Activated gamma-delta T cell (primary cell): ENCODE data around the gene NCR3LG1.

Experiments used
- DNase-seq: peaks from one replicate; lab custom pipeline; 2025; lab: John Stamatoyannopoulos, UW
- total RNA-seq, 2 donors: gene quantifications; one replicate each; lab custom pipeline; 2026; lab: John Stamatoyannopoulos, UW

The NCR3LG1 gene
- total RNA-seq: 9.0 to 23.4 reads per million in 2 donors

- DNase-seq: peak; percentile 66
Observed at GRCh38 chr11:17351510-17352176, at the start of gene NCR3LG1. Gene NCR3LG1, plus strand, starts transcription at chr11:17351800. Its CDS starts 170 bp downstream, at chr11:17351970.

- DNase-seq: no peak
Observed at GRCh38 chr11:17313349-17314231, 38.0 kb upstream of the NCR3LG1 start.

- no peak for DNase-seq
Observed at GRCh38 chr11:17314232-17314547, 37.4 kb upstream of the NCR3LG1 start.

- DNase-seq: no peak
Observed at GRCh38 chr11:17314904-17315426, 36.6 kb upstream of the NCR3LG1 start.

- no peak for DNase-seq
Observed at GRCh38 chr11:17328871-17329494, 22.6 kb upstream of the NCR3LG1 start.

GRCh38 chr11:17331669-17332068 is 19.9 kb upstream of the NCR3LG1 start:
- DNase-seq: no peak

GRCh38 chr11:17333799-17334586 is 17.6 kb upstream of the NCR3LG1 start:
- no peak for DNase-seq

GRCh38 chr11:17343257-17343656 is 8.3 kb upstream of the NCR3LG1 start:
- no peak for DNase-seq

- DNase-seq: no peak
Observed at GRCh38 chr11:17343907-17344306, 7.7 kb upstream of the NCR3LG1 start.

GRCh38 chr11:17347676-17348075 is 3.9 kb upstream of the NCR3LG1 start:
- no peak for DNase-seq

- DNase-seq: no peak
Observed at GRCh38 chr11:17350455-17351171, 987 bp upstream of the NCR3LG1 start.

- DNase-seq: no peak
Observed at GRCh38 chr11:17351172-17351509, 459 bp upstream of the NCR3LG1 start.

GRCh38 chr11:17352950-17353820 is 1.6 kb downstream of the NCR3LG1 start:
- DNase-seq: peak; percentile 40

GRCh38 chr11:17353821-17354600 is 2.4 kb downstream of the NCR3LG1 start:
- DNase-seq: no peak

GRCh38 chr11:17354601-17354991 is 3.0 kb downstream of the NCR3LG1 start:
- DNase-seq: no peak

- no peak for DNase-seq
Observed at GRCh38 chr11:17366495-17366894, 14.9 kb downstream of the NCR3LG1 start.

GRCh38 chr11:17368551-17368950 is 17.0 kb downstream of the NCR3LG1 start:
- no peak for DNase-seq

GRCh38 chr11:17369094-17369493 is 17.5 kb downstream of the NCR3LG1 start:
- DNase-seq: no peak

GRCh38 chr11:17369684-17370243 is 18.2 kb downstream of the NCR3LG1 start:
- DNase-seq: no peak
